Measurements from ENCODE around the gene CPVL. TPM values are rescaled to one million over a fixed set of nuclear protein-coding genes. Genes with fewer than 3 reads are reported as not detected.

The CPVL gene
- total RNA-seq, 1 experiment from 2014 or later = 46.1 TPM

GRCh38 chr7:28964056-28964455, 182.3 kb downstream of the CPVL start:
- DNase-seq = no peak
- Histone ChIP-seq H3K27me3 (ENCODE audit: control insufficient read depth, insufficient read depth, low read length) (peaks cover under 1% of the 10 kb centered on the region), H3K36me3 (replicated peaks; ENCODE audit: control insufficient read depth, insufficient read depth, low read length) (no peaks in the 10 kb centered on the region)

GRCh38 chr7:28961972-28962371, 184.4 kb downstream of the CPVL start:
- DNase-seq = peak; percentile 70
- Histone ChIP-seq H3K27me3 (ENCODE audit: control insufficient read depth, insufficient read depth, low read length) (peaks cover 21% of the 10 kb centered on the region), H3K4me3 (ENCODE audit: insufficient read depth, low read depth, low read length) (no peak overlapping the region), H3K36me3 (replicated peaks; ENCODE audit: control insufficient read depth, insufficient read depth, low read length) (no peaks in the 10 kb centered on the region)

More at GRCh38 chr7:28964056-28964455, 182.3 kb downstream of the CPVL start:
- no peak overlapping the region for H3K4me3 ChIP-seq (ENCODE audit: insufficient read depth, low read depth, low read length)

DNA sequence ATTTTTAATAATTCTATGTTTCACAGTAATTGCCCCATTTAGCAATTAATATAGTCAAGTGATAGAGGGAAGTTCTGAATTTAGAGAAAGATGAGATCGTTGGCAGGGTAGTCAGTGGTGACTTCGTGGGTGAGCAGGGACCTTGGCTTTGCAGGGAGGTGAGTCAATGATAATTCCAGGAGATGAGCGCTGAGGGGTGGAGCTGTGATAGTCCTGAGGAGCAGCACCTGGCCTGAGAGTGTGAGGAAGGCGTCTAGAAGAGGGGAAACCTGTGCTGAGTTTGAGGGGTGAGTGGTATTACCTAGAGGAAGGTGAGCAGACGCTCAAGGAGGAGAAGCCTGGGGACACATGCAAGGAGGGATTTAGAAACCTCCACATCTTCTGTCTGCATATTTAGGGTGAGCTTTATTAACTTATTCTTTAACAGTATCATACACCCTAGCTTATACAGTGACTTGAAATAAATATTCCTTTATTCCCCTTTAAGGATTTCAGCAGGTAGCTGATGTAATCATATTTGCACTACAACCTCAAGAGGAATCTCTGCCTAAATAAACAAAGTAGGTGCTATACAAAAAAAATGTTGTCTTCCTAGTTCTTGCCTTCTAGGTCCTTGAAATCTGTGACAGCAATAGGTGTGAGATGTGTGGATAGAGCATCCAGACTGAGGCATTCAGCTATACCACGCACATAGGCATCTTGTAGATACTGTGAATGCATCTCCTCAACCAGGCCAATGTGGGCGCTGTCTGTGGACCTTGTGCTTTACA, 186.1 kb downstream of the CPVL start:
- no peaks in the 10 kb centered on the region for H3K36me3 ChIP-seq (replicated peaks; ENCODE audit: control insufficient read depth, insufficient read depth, low read length)
- peaks cover 36% of the 10 kb centered on the region for H3K27me3 ChIP-seq (ENCODE audit: control insufficient read depth, insufficient read depth, low read length)
- no peak for DNase-seq
- H3K4me3 ChIP-seq (ENCODE audit: insufficient read depth, low read depth, low read length) = no peak overlapping the region

DNA sequence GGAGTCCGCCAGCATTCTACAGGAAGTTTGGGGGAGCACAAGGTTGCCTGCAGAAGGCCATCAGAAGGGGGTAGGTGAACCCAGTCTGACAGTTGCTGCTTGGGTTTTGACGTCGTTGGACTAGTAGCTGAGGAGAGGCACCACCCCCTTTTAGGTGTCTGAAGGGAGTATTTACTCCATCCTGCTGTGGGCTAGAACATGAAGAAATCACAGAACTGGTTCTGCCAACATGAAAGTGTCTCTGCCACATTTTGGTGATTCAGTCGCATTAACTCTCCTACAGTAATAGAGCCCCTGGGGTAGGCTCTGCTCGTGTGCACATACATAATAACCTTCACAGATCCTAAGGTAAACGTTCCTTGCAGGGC, 187.4 kb downstream of the CPVL start:
- Histone ChIP-seq H3K27me3 (ENCODE audit: control insufficient read depth, insufficient read depth, low read length) (peaks cover 36% of the 10 kb centered on the region), H3K4me3 (ENCODE audit: insufficient read depth, low read depth, low read length) (peak overlapping the region; percentile 62)
- no peak for DNase-seq

DNA sequence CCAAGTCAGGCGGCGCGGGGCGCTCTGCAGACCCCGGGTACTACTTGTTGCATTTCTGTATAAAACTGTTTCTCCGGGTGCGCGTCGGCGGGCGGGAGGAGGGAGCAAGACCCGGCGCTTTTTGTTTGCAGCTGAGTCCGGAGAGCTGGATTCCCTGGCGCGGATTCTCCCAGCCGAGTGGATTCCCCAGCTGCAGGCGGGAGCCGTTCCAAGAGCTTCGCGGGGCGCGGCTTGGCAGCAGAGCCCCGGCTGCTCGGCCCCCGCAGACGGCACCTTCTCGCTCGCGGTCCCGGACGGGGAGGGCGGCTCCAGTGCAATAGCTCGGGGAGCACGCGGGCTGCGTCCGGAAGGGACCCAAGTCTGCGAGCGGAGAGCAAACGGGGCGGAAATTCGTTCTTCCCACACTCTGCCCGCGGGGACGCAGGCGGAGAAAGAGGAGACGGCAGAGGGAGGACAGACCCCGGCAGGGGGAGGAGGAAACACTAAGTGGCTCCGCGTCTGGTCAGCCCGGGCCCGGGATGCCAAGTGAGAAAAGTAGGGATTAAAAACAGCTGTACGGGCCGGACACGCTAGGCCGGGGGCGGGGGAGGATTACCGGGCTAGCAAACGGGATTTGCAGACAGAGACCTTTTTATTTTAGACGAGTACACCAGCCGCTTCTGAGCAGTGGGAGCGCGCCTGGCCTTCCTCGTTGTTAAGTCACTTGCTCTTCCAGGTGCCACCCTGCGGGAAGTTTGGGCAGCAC, 187.9 kb downstream of the CPVL start, which contains the start of gene TRIL:
Gene TRIL (minus strand): TSS at position 96 of the 745 bp plus-strand sequence. CDS start 284 bp downstream, outside the sequence.
- peak; percentile 85 for DNase-seq
- Histone ChIP-seq H3K27me3 (ENCODE audit: control insufficient read depth, insufficient read depth, low read length) (peaks cover 36% of the 10 kb centered on the region), H3K4me3 (ENCODE audit: insufficient read depth, low read depth, low read length) (peak within 1 kb of the TSS; percentile 62), H3K36me3 (replicated peaks; ENCODE audit: control insufficient read depth, insufficient read depth, low read length) (no peaks in the 10 kb centered on the region)

More for the DNA sequence above, 187.4 kb downstream of the CPVL start:
- no peaks in the 10 kb centered on the region for H3K36me3 ChIP-seq (replicated peaks; ENCODE audit: control insufficient read depth, insufficient read depth, low read length)

DNA sequence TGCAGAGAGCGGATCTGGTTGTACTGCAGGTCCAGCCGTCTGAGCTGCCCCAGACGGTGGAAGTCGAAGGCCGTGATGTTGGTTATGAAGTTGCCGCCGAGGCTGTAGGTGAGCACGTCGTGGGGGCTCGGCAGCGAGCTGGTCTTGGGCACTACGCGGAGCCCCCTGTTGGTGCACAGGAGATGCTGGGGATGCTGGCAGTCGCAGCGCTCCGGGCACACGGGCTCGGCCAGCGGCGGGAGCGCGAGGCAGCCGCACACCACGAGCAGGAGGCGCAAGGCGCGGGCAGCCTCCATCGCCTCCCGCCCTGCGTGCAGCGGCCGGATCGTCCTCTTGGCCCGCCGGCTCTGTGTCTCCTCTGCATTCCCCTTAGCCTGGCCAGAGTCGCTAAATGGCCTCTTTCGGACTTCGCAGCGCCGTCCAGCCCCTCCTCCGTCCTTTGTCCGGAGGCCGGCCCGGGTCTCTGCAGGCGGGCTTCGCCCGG, 188.5 kb downstream of the CPVL start:
- Histone ChIP-seq H3K36me3 (replicated peaks; ENCODE audit: control insufficient read depth, insufficient read depth, low read length) (no peaks in the 10 kb centered on the region), H3K4me3 (ENCODE audit: insufficient read depth, low read depth, low read length) (peak overlapping the region; percentile 62), H3K27me3 (ENCODE audit: control insufficient read depth, insufficient read depth, low read length) (peaks cover 36% of the 10 kb centered on the region)
- DNase-seq = peak; percentile 84

DNA sequence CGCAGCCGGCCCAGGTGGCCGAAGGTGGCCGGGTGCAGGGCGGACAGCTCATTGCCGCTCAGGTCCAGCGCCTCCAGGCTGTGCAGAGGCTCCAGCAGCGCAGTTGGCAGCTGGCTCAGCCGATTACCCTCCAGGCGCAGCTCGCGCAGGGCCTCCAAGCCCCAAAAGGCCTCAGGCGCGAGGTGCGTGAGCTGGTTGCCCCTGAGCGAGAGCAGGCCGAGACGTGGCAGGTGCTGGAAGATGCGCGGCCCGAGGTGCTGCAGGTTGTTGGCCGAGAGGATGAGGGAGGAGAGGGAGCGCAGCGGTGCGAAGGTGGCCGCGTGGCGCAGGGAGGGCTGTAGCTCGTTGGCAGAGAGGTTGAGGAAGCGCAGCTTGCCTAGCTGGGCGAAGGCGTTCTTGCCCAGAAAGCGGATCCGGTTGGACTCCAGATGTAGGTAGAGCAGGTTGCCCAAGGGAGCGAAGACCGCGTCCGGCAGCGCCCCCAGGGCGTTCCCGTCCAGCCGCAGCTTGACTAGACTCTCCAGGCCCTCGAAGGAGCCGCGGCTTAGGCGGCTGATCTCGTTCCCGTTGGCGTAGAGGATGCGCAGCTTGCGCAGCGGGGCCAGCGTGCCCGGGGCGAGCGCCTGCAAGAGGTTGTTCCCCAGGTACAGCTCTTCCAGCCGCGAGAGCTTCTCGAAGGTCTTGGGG, 189.1 kb downstream of the CPVL start:
- peaks cover 36% of the 10 kb centered on the region for H3K27me3 ChIP-seq (ENCODE audit: control insufficient read depth, insufficient read depth, low read length)
- peak; percentile 79 for DNase-seq
- peak overlapping the region; percentile 62 for H3K4me3 ChIP-seq (ENCODE audit: insufficient read depth, low read depth, low read length)
- no peaks in the 10 kb centered on the region for H3K36me3 ChIP-seq (replicated peaks; ENCODE audit: control insufficient read depth, insufficient read depth, low read length)

- DNase-seq = peak; percentile 95
- H3K4me3 ChIP-seq (ENCODE audit: insufficient read depth, low read depth, low read length) = peak overlapping the region; percentile 62
- H3K27me3 ChIP-seq (ENCODE audit: control insufficient read depth, insufficient read depth, low read length) = peaks cover 36% of the 10 kb centered on the region
- no peaks in the 10 kb centered on the region for H3K36me3 ChIP-seq (replicated peaks; ENCODE audit: control insufficient read depth, insufficient read depth, low read length)
Observed at GRCh38 chr7:28956608-28957063, 189.7 kb downstream of the CPVL start.

GRCh38 chr7:28955718-28956607, 190.4 kb downstream of the CPVL start:
- Histone ChIP-seq H3K4me3 (ENCODE audit: insufficient read depth, low read depth, low read length) (peak overlapping the region; percentile 62), H3K27me3 (ENCODE audit: control insufficient read depth, insufficient read depth, low read length) (peaks cover 36% of the 10 kb centered on the region), H3K36me3 (replicated peaks; ENCODE audit: control insufficient read depth, insufficient read depth, low read length) (no peaks in the 10 kb centered on the region)
- peak; percentile 92 for DNase-seq

- no peaks in the 10 kb centered on the region for H3K36me3 ChIP-seq (replicated peaks; ENCODE audit: control insufficient read depth, insufficient read depth, low read length)
- peak; percentile 25 for DNase-seq
- peaks cover 36% of the 10 kb centered on the region for H3K27me3 ChIP-seq (ENCODE audit: control insufficient read depth, insufficient read depth, low read length)
- H3K4me3 ChIP-seq (ENCODE audit: insufficient read depth, low read depth, low read length) = no peak overlapping the region
Observed at GRCh38 chr7:28955356-28955717, 191.0 kb downstream of the CPVL start.

- DNase-seq = peak; percentile 59
Observed at GRCh38 chr7:28954946-28955345, 191.4 kb downstream of the CPVL start.

DNA sequence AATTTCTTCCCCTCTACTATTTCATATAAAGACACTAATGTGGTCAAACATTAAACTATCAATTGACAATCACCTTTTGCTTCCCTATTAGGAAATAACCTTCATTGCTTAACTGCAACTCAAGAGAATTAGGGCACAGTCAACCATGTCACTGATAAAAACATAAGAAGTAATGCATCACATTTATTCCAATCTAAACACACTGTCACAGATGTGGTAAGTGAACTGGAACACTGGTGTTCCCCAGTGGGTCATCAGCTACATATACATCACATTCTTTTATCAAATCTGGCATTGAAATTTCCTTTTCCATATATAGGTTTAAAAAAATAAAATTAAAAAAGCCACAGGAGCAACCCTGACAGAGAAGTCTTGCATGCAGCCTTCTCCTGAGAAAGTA, 191.9 kb downstream of the CPVL start:
- Histone ChIP-seq H3K36me3 (replicated peaks; ENCODE audit: control insufficient read depth, insufficient read depth, low read length) (no peaks in the 10 kb centered on the region), H3K27me3 (ENCODE audit: control insufficient read depth, insufficient read depth, low read length) (peaks cover 36% of the 10 kb centered on the region), H3K4me3 (ENCODE audit: insufficient read depth, low read depth, low read length) (no peak overlapping the region)
- DNase-seq = no peak

More at GRCh38 chr7:28954946-28955345, 191.4 kb downstream of the CPVL start:
- H3K36me3 ChIP-seq (replicated peaks; ENCODE audit: control insufficient read depth, insufficient read depth, low read length) = no peaks in the 10 kb centered on the region
- peaks cover 36% of the 10 kb centered on the region for H3K27me3 ChIP-seq (ENCODE audit: control insufficient read depth, insufficient read depth, low read length)
- no peak overlapping the region for H3K4me3 ChIP-seq (ENCODE audit: insufficient read depth, low read depth, low read length)

GRCh38 chr7:28953633-28954032, 192.7 kb downstream of the CPVL start:
- no peak for DNase-seq
- Histone ChIP-seq H3K27me3 (ENCODE audit: control insufficient read depth, insufficient read depth, low read length) (peaks cover 31% of the 10 kb centered on the region), H3K4me3 (ENCODE audit: insufficient read depth, low read depth, low read length) (no peak overlapping the region), H3K36me3 (replicated peaks; ENCODE audit: control insufficient read depth, insufficient read depth, low read length) (no peaks in the 10 kb centered on the region)
